ENCODE measurements around the gene ASMTL. TPM values are rescaled to one million over a fixed set of nuclear protein-coding genes. Genes with fewer than 3 reads are reported as not detected.
"Not testable (repeated sequence)": the region's sequence is repeated elsewhere in the genome, so short reads cannot be mapped to it uniquely, and the experiment has no call there.

ASMTL gene
- total and polyA plus RNA-seq, 2 experiments from 2014 or later = 10.1 to 31.0 TPM

DNA sequence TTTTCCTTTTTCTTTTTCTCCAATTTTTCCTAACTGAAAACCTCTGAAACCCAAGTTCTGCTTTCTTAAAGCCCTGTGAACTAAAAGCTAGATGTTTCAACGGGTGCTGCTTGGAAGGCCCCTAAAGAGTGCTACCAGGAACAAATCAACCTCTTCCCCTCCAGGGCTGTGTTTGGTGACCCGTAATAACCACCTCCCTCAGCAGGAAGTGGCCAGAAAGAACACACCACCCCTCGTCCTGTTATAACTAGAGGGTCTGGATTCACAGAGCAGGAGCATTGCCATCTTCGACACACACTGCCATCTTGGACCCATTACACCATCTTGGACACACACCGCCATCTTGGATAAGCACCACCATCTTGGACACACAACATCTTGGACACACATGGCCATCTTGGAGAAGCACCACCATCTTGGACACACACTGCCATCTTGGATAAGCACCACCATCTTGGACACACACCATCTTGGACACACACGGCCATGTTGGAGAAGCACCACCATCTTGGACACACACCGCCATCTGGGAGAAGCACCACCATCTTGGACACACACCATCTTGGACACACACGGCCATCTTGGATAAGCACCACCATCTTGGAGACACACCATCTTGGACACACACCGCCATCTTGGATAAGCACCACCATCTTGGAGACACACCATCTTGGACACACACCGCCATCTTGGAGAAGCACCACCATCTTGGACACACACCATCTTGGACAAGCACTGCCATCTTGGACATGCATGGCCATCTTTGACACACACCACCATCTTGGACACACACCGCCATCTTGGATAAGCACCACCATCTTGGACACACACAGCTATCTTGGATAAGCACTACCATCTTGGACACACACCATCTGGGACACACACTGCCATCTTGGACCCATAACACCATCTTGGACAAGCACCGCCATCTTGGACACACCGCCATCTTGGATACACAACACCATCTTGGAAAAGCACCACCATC lies 5.4 kb downstream of the ASMTL start:
- not testable (repeated sequence) for H4K20me1 ChIP-seq (ENCODE audit: insufficient read depth, poor library complexity, severe bottlenecking); H3K36me3 ChIP-seq (replicated peaks; ENCODE audit: insufficient read depth, low read depth); H2AFZ ChIP-seq; H3K4me1 ChIP-seq (ENCODE audit: insufficient read depth); H3K27me3 ChIP-seq; DNase-seq (ENCODE audit: low spot score); H3K9me2 ChIP-seq (replicated peaks; ENCODE audit: insufficient read depth); H3K27ac ChIP-seq; H3K4me2 ChIP-seq; H3K9me3 ChIP-seq (ENCODE audit: low read depth); H3K4me3 ChIP-seq
- peaks cover 38% of the 10 kb centered on the region for H3K79me2 ChIP-seq
- 95% methylated on average over 13 of the region's 13 CpGs for WGBS (ENCODE audit: low lambda C conversion rate, missing lambda C conversion rate)

DNA sequence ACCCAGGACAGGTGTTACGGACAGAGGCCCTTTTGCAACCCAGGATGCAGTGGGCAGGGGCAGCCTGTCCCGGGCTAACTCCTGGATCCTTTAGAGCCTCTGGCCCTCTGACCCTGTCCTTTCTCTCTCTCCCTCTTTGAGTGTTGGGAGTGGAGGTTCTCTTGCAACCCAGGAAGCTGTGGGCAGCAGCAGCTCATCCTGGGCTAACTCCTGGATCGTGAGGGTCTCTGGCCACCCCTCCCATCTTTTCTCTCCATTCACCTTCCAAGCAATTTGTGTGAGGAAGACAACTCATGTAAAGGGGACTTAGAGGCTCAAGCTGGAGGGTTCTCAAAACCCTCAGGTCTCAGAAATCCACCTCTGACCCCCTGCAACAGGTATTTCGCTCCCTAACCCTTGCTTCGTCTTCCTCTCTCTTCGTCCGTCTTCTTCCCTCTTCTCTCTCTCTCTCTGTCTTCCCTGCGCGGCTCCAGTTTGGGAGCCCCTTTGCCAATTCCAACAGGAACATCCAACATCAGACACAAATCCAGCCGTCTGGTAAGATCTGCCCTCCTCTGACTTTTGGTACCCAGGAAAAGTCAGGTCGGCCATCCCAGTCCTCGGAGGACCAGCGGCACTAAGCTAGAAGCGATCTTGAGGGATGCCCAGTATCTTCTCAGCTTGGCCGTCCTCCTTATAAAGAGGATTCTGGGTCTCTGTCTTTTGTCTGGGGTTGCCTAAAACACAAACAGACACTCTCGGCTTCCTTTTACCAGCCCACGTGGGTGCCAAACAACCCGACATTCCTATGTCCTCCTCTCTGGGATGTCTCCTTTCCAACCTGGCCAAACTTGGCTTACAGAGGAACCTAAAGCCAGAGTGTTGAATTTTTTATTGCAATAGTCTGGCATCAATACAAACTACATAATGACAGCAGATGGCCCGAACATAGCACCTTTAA lies 7.9 kb downstream of the ASMTL start:
- Histone ChIP-seq H3K79me2 (peaks cover 15% of the 10 kb centered on the region), H3K4me1 (ENCODE audit: insufficient read depth) (no peaks in the 10 kb centered on the region), H3K4me3 (no peak overlapping the region), H3K9me3 (ENCODE audit: low read depth) (no peaks in the 10 kb centered on the region), H3K4me2 (no peak overlapping the region), H3K27ac (no peak overlapping the region), H2AFZ (no peak overlapping the region), H4K20me1 (ENCODE audit: insufficient read depth, poor library complexity, severe bottlenecking) (no peaks in the 10 kb centered on the region), H3K27me3 (no peaks in the 10 kb centered on the region), H3K9me2 (replicated peaks; ENCODE audit: insufficient read depth) (no peaks in the 10 kb centered on the region), H3K36me3 (replicated peaks; ENCODE audit: insufficient read depth, low read depth) (no peaks in the 10 kb centered on the region)
- 97% methylated on average over 19 of the region's 19 CpGs for WGBS (ENCODE audit: low lambda C conversion rate, missing lambda C conversion rate)
- TF ChIP-seq EZH2phosphoT487 (IDR thresholded peaks at IDR 0.05; ENCODE audit: low read depth, severe bottlenecking, unreplicated experiment) (no peak), EZH2 (IDR thresholded peaks at IDR 0.05; ENCODE audit: borderline replicate concordance) (no peak)
- TF ChIP-seq, protein P1, sequence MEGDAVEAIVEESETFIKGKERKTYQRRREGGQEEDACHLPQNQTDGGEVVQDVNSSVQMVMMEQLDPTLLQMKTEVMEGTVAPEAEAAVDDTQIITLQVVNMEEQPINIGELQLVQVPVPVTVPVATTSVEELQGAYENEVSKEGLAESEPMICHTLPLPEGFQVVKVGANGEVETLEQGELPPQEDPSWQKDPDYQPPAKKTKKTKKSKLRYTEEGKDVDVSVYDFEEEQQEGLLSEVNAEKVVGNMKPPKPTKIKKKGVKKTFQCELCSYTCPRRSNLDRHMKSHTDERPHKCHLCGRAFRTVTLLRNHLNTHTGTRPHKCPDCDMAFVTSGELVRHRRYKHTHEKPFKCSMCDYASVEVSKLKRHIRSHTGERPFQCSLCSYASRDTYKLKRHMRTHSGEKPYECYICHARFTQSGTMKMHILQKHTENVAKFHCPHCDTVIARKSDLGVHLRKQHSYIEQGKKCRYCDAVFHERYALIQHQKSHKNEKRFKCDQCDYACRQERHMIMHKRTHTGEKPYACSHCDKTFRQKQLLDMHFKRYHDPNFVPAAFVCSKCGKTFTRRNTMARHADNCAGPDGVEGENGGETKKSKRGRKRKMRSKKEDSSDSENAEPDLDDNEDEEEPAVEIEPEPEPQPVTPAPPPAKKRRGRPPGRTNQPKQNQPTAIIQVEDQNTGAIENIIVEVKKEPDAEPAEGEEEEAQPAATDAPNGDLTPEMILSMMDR (IDR thresholded peaks at IDR 0.05; ENCODE audit: poor library complexity) = no peak
- DNase-seq (ENCODE audit: low spot score) = no peak

DNA sequence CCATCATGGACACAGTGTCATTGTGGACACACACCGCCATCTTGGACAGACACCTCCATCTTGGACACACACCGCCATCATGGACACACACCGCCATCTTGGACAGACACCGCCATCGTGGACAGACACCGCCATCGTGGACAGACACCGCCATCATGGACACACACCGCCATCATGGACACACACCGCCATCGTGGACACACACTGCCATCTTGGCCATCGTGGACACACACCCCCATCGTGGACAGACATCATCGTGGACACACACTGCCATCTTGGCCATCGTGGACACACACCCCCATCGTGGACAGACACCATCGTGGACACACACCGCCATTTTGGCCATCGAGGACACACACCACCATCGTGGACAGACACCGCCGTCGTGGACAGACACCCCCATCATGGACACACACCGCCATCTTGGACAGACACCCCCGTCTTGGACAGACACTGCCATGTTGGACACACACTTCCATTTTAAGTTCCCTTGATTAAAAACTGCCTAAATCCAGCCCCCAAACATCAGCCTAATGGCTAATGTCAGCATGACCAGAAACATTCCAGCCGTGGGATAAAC lies 9.1 kb downstream of the ASMTL start:
- Histone ChIP-seq H3K9me2 (replicated peaks; ENCODE audit: insufficient read depth) (no peaks in the 10 kb centered on the region), H3K4me3 (no peak overlapping the region), H3K27ac (no peak overlapping the region), H2AFZ (no peak overlapping the region), H3K4me2 (no peak overlapping the region), H3K27me3 (no peaks in the 10 kb centered on the region), H4K20me1 (ENCODE audit: insufficient read depth, poor library complexity, severe bottlenecking) (no peaks in the 10 kb centered on the region), H3K79me2 (peaks cover 5% of the 10 kb centered on the region), H3K4me1 (ENCODE audit: insufficient read depth) (no peaks in the 10 kb centered on the region), H3K36me3 (replicated peaks; ENCODE audit: insufficient read depth, low read depth) (no peaks in the 10 kb centered on the region), H3K9me3 (ENCODE audit: low read depth) (no peaks in the 10 kb centered on the region)
- no peak for TF ChIP-seq EZH2 (IDR thresholded peaks at IDR 0.05; ENCODE audit: borderline replicate concordance)
- TF ChIP-seq EZH2phosphoT487 (IDR thresholded peaks at IDR 0.05; ENCODE audit: low read depth, severe bottlenecking, unreplicated experiment) = no peak
- TF ChIP-seq, protein P1 (IDR thresholded peaks at IDR 0.05; ENCODE audit: poor library complexity) = no peak
- 90% methylated on average over 26 of the region's 26 CpGs for WGBS (ENCODE audit: low lambda C conversion rate, missing lambda C conversion rate)
- no peak for DNase-seq (ENCODE audit: low spot score)

Measured in hepatocyte (in vitro differentiated cells).